ENCODE measurements around the gene HBZ.
"Not testable (repeated sequence)": the region's sequence is repeated elsewhere in the genome, so short reads cannot be mapped to it uniquely, and the experiment has no call there.

The HBZ gene

DNA sequence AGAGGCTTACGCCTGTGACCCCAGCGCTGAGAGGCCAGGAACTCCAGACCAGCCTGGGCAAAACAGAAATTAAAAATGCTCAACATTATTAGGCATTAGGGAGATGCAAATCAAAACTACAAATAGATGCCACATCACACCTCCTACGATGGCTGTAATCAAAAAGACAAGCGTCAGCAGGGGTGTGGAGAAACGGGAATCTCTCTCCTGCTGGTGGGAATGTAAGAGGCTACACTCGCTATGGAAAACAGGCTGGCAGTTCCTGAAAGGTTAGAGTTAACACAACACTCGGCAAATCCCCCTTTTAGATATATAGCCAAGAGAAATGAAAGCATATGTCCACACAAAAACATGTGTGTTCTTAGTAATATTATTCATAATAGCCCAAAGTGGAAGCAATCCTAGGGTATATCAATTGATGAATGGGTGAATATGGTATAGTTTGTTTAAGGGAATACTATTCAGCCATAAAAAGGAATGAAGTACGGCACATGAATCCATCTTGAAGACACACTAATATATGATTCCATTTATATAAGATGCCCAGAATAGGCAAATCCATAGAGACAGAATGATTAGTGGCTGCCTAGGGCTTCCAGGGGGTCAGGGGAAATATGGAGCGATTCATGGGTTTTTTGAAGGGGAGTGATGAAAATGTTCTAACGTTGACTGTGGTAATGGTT is 12.1 kb upstream of the HBZ start:
- DNase-seq = no peak

DNA sequence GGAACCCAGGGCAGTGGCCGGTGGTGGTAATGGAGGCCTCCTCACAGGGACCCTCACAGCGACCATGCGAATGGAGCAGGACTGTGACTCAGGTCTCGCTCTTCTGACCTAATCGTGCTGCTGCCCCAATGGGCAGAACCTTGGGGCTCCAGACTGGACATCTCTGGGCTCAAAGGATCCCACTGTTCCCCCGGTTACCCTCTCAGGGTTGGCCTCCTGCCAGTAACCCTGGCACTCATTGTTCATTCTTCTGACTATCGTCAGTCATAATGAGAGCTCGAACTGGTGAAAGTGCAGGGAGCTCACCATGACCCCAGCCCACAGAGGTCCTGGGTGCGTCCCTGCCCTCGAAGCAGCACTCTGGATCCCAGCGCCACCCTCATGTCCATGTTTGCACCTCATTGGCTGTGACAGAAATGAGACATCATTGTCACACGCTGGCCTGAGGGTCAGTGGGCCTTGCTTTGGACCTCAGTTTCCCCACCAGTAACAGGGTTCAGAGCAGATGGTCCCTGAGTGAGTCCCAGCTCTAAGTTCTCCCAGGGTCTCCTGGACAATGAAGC is 10.0 kb upstream of the HBZ start:
- no peak for DNase-seq

DNA sequence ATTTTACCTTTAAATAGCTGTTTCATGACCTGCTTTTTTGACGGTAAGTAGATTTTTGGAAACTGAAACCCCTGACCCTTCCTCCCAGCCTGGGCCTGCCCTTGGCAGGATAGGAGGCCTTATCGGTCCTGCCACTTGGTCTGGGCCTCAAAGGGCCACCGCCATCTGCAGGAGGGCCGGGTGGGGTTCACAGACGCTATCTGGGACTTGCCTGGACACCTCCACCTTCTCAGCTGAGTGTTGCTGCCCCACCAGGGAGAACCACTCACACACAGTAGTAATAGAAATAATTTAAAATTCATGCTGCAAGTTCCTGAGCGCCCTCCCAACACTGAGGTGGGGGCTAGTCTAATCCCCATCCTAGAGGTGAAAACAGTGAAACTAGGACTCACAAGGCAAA is 9.4 kb upstream of the HBZ start:
- no peak for DNase-seq

DNA sequence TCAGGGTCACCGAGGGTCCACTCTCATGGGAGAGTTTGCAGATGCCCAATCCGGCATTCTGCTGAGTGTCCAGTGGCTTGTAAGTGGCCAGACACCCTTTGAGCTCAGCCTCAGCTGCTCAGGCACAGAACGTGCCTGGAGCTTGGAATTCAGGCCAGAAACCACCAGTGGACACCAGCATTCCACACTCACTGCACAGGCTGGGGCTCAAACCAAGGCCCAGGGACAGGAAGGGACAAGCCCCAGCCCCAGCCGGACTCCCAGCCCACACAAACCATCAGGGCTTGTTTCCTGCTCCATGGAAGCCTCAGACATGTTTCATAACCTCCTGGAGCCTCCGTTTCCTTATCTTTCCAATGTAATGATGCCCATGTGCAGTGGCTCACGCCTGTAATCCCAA is 9.0 kb upstream of the HBZ start:
- DNase-seq = no peak

DNA sequence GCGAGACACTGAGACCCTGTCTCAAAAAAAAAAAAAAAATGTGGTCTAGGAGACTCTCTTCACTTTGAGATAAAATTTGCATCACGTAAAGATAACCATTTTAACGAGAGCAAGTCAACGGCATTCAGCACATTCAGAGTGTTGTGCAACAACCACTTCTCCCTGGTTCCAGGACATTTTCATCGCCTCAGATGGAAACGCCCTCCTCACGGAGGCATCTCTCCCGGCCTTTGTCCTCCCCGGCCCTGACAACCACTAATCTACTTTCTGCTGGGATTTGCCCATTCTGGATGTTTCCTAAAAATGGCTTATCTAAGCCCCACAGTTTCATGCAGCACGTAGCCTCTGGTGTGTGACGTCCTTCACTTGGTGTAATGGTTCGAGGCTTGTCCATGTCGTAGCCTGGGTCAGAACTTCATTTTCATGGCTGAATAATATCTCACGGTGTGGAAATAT is 7.6 kb upstream of the HBZ start:
- no peak for DNase-seq

DNA sequence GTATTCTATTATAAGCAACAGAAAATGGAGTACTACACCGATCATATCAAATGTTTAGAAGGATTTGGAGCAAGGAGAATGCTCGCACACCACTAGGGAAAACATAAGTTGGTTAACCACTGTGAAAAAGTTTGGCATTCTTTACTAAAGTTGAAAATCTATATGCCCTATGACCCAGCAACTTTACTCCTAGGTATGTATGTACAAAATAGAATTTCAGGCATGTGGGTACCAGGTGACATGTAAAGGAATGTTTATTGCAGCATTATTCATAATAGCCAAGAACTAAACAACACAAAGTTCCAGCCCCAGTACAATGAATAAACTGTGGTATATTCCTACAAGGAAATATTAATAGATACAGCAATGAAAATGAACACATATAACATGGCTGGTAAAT is 5.8 kb upstream of the HBZ start:
- DNase-seq = no peak

DNA sequence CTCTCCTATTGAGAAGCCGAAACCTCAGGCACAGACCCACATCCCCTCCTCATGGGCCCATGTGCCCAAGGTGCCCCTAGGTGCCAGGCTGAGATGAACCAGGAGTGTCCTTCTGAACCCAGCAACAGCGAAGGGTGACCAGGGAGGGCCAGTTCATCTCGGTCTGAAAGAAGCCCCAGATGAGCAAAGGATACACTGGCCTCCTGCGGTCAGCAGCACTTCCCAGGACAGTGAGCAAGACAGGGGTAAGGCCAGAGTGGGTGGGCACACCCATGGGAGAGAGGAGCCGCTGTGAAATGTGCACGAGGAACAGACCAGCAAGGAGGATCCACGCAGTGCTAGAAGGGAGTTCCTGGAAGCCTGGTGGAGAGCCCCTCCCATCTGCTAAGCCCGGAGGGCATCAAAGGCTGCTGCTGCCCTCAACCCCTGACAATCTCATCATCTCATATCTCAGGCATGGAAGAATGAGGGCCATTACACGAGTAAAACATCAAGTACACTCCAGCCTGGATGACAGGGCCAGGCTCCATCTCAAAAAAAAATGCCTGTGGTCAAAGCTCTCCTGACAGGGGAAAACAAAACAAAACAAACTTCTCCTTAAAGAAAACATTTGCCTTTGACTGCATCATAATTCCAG is 3.3 kb upstream of the HBZ start:
- no peak for DNase-seq

DNA sequence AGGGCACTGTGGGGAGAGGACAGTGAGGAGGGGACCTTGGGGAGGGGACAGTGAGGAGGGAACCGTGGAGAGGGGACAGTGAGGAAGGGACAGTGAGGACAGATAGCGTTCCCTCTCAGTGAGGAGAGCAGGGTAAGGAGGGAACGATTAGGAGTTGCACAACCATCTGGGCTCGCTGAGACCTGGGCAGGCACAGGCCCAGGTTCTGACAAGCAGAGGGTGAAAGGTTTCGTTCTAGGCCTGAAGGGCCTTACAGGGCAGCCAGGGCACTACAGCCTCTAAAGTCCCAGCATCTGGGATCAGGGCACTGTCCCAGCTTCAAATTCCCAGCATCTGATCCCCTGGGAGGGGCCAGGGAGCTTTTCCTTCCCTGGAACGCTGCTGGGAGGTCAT is 681 bp downstream of the HBZ start:
- DNase-seq = not testable (repeated sequence)

DNA sequence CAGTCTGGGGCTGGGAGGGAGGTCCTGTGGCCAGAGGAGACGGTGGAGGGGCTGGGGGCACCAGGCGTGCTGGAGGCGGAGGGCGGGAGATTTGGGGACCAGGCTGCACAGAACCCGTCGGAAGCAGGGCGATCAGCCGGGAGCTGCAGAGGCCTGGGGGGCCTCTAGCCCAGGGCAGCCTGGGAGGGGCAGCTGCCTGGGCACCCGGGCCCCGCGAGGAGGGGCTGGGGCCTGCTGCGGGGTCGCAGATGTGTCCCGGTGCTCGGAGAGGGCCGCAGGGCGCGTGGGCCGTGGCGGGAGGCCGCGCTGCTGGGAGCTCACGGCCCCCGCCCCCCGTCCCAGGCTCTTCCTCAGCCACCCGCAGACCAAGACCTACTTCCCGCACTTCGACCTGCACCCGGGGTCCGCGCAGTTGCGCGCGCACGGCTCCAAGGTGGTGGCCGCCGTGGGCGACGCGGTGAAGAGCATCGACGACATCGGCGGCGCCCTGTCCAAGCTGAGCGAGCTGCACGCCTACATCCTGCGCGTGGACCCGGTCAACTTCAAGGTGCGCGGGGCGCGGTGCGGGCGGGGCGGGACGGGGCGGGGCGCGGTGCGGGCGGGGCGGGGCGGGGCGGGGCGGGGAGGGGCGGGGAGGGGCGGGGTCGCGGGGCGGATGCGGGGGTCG is 1.2 kb downstream of the HBZ start:
- DNase-seq = not testable (repeated sequence)

DNA sequence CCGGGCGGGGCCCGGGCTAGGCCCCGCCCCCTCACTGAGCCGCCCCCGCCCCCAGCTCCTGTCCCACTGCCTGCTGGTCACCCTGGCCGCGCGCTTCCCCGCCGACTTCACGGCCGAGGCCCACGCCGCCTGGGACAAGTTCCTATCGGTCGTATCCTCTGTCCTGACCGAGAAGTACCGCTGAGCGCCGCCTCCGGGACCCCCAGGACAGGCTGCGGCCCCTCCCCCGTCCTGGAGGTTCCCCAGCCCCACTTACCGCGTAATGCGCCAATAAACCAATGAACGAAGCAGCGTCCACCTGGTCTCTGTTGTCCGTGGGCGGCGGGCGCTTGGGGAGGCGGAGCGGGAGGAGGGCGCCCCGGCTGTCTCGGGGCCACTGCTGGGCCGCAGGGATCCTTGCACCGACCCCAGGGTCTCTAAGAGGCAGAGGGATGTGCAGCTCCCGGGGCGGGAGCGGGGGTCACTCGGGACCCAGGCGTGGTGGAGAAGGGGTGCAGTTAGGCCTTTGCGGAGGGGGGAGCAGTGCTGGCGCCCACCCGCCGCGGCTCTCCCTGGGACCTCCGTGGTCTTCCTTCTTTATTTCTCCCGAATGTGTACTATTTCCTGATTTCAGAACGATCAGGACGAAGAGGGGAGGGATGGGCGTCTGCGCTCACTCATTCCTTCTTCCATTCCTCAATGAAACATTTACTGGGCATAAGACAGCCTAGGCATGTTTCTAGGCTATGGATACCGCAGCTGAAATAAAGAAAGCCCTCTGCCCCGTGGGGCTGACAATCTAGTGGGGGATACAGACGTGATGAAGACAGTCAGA is 2.0 kb downstream of the HBZ start:
- DNase-seq = no peak

DNA sequence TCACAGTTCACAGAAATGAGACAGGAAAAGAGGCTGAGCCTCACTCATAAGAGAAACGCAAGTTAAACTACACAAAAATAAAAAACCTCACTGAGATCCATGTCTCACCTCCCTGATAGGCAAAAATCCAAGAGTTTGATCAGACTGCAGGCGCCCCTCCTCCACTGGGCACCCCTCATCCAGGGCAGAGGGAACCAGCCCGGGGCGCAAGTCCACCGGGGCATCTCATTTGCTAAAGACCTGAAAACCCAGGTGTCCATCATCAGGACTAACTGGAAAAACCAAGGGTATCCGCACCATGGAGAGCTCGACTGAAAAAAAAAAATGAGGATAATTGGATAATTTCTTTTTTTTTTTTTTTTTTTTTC is 2.6 kb downstream of the HBZ start:
- DNase-seq = no peak

DNA sequence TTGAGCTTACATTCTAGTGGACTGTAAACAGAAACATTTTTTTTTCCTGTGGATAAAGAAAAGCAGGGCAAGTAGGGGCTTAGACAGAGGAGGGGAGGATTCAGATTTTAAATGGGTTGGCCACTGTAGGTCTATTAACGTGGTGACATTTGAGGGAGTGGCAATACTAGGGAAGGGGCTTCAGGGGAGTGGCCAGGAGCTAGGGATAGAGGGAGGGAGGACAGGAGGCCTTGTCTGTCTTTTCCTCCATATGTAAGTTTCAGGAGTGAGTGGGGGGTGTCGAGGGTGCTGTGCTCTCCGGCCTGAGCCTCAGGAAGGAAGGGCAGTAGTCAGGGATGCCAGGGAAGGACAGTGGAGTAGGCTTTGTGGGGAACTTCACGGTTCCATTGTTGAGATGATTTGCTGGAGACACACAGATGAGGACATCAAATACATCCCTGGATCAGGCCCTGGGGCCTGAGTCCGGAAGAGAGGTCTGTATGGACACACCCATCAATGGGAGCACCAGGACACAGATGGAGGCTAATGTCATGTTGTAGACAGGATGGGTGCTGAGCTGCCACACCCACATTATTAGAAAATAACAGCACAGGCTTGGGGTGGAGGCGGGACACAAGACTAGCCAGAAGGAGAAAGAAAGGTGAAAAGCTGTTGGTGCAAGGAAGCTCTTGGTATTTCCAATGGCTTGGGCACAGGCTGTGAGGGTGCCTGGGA is 6.8 kb downstream of the HBZ start:
- DNase-seq = no peak

DNA sequence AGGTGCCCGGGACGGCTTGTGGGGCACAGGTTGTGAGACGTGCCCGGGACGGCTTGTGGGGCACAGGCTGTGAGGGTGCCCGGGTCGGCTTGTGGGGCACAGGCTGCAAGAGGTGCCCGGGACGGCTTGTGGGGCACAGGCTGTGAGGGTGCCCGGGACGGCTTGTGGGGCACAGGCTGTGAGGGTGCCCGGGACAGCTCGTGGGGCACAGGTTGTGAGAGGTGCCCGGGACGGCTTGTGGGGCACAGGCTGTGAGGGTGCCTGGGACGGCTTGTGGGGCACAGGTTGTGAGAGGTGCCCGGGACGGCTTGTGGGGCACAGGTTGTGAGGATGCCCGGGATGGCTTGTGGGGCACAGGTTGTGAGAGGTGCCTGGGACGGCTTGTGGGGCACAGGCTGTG is 7.8 kb downstream of the HBZ start:
- DNase-seq = not testable (repeated sequence)

DNA sequence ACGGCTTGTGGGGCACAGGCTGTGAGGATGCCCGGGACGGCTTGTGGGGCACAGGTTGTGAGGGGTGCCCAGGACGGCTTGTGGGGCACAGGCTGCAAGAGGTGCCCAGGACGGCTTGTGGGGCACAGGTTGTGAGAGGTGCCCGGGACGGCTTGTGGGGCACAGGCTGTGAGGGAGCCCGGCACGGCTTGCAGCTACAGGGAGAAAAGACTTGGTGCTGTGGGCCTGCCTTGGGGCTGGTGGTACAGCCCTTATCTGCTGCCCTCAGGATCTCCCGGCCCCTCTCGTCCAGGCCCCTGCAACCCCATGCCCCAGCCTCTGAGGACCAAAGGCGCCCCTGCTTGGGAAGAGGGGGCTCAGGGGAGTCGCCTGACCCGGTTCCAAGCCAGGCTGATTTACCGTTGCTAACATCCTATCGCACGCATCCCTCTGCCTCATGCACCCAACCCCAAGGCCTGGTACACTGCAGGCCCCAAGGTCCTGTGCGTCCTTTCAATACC is 8.3 kb downstream of the HBZ start:
- DNase-seq = no peak

DNA sequence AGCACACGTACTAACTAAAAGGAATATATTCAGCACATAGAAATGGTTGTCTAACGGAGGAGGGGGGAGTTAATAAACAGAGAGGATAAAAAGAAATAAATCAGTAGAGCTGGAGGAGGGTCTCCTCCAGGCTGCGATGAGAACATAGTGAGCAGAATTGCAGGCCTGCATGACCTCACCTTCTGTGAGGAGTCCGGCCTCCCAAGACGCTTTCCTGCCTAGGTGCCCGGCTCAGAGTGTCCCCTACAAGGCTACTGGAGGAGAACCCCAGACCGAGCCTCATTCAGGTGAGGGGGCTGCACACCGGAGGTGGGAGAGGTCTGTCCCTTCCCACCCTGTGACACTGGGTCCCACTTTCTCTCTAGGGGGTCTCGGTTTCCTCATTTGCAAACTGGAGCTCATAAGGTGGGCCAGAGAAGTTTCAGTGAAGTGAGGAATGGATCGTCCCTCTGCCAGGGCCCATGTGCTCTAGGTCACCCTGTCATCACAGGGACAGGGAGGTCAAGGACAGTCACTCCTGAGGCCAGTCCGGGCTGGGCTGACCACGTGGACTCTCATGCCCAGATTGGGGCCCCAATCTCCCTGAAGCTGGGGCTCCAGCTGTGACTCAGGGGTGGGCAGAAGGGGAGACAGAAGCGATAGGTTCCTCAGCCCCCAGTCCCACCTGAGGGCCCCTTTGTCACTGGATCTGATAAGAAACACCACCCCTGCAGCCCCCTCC is 10.0 kb downstream of the HBZ start:
- DNase-seq = no peak

DNA sequence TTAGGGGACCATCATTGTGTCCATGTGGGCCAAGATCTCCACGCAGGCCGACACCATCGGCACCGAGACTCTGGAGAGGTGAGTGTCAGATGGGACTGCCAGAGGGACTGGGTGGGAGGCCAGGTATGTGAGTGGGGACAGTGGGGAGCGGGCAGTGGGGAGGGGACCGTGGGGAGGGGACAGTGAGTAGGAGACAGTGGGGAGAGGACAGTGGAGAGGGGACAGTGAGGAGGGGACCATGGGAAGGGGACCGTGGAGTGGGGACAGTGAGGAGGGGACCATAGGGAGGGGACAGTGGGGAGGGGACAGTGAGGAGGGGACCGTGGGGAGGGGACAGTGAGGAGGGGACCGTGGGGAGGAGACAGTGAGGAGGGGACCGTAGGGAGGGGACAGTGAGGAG is 10.7 kb downstream of the HBZ start:
- not testable (repeated sequence) for DNase-seq

DNA sequence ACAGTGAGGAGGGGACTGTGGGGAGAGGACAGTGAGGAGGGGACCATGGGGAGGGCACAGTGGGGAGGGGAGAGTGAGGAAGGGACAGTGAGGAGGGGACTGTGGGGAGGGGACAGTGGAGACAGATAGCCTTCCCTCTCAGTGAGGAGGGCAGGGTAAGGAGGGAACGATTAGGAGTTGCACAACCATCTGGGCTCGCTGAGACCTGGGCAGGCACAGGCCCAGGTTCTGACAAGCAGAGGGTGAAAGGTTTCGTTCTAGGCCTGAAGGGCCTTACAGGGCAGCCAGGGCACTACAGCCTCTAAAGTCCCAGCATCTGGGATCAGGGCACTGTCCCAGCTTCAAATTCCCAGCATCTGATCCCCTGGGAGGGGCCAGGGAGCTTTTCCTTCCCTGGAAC is 11.3 kb downstream of the HBZ start:
- not testable (repeated sequence) for DNase-seq

DNA sequence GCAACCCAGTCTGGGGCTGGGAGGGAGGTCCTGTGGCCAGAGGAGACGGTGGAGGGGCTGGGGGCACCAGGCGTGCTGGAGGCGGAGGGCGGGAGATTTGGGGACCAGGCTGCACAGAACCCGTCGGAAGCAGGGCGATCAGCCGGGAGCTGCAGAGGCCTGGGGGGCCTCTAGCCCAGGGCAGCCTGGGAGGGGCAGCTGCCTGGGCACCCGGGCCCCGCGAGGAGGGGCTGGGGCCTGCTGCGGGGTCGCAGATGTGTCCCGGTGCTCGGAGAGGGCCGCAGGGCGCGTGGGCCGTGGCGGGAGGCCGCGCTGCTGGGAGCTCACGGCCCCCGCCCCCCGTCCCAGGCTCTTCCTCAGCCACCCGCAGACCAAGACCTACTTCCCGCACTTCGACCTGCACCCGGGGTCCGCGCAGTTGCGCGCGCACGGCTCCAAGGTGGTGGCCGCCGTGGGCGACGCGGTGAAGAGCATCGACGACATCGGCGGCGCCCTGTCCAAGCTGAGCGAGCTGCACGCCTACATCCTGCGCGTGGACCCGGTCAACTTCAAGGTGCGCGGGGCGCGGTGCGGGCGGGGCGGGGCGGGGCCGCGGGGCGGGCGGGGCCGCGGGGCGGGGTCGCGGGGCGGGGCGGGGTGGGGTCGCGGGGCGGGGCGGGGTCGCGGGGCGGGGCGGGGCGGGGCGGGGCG is 11.8 kb downstream of the HBZ start:
- not testable (repeated sequence) for DNase-seq

DNA sequence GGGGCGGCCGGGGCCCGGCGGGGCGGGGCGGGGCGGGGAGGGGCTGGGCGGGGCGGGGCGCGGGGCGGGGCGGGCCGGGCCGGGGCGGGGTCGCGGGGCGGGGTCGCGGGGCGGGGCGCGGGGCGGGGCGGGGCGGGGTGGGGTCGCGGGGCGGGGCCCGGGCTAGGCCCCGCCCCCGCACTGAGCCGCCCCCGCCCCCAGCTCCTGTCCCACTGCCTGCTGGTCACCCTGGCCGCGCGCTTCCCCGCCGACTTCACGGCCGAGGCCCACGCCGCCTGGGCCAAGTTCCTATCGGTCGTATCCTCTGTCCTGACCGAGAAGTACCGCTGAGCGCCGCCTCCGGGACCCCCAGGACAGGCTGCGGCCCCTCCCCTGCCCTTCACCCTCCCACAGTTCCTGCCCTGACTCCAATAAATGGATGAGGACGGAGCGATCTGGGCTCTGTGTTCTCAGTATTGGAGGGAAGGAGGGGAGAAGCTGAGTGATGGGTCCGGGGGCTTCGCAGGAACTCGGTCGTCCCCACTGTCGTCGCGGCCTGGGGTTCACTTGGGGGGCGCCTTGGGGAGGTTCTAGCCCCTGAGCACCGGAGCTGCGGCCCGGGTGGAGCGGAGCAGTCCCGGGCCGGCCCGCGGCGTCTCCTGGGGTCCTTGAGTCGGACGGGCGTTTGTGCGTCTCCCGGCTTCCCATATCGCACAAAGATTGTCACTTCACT is 12.5 kb downstream of the HBZ start:
- DNase-seq = no peak

All from DMS153 (cell line).